Activated CD4-positive, alpha-beta T cell treated with anti-CD3 and anti-CD28 coated beads, Interleukin-2, amount 10 ng/mL, durations not matched to agents 24 days and 14 days (primary cell): Measurements from ENCODE around the gene SELENOF. TPM values are rescaled to one million over a fixed set of nuclear protein-coding genes. Genes with fewer than 3 reads are reported as not detected.

ENCODE experiments used
- DNase-seq: peaks from one replicate; pipeline ENCODE4 v3.0.0; 2022
- H3K27ac Mint-ChIP-seq: one replicate; pipeline ENCODE4 v1.8.0; 2022; ENCODE audit warnings: mild to moderate bottlenecking, mixed read lengths
- H3K27me3 Mint-ChIP-seq: one replicate; pipeline ENCODE4 v1.8.0; 2022; ENCODE audit warnings: mixed read lengths
- H3K36me3 Mint-ChIP-seq: one replicate; pipeline ENCODE4 v1.8.0; 2022; ENCODE audit warnings: low read depth, mild to moderate bottlenecking, mixed read lengths
- H3K4me1 Mint-ChIP-seq: one replicate; pipeline ENCODE4 v1.8.0; 2021; ENCODE audit warnings: mixed read lengths
- H3K4me3 Mint-ChIP-seq: one replicate; pipeline ENCODE4 v1.8.0; 2022; ENCODE audit warnings: mild to moderate bottlenecking, moderate library complexity, mixed read lengths
- H3K9me3 Mint-ChIP-seq: one replicate; pipeline ENCODE4 v1.8.0; 2021; ENCODE audit warnings: mixed read lengths
- intact Hi-C: fragments of 100-400 bp; cut with micrococcal nuclease; formaldehyde crosslinking; loops from one replicate; pipeline ENCODE4 v1.15.1; 2023
- total RNA-seq: library from RNA; stranded (reverse); gene quantifications from 2 replicates; pipeline ENCODE4 v1.2.3, GENCODE V29; 2022

Gene SELENOF
- 179 and 184 TPM in 2 replicates for total RNA-seq

DNA sequence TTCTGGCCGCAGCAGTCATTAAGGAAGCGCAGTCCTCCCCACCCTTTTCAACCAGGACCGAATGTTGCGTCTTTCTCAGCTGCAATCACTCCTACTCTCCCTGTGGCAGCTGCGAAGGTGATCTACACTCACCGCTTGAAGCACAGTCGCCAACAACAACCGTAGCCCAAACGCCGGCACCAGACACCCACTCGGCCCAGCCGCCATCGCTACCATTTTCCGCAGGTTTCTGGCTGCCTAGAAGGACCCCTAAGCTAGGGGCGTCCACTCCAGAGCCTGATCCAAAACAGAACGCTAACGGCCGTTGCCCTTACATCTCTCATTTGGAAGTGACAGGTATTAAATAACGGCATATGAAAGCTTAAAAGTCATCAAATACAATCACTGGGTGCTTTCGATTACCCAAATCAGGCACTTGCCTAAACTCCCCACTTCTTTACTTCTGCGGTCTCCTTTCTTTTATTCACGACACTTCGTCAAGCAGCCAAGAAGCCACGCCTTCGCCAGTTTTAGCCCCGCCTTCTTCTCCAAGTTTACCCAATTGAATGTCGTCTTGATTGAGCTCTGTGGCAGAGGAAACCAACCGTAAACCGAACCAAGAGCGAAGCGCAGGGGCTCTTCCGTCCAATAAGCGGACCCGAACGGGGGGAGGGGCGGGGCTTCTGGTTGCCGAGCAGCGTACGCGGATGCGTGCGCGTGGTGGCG, at the start of gene SELENOF:
TSS of gene SELENOF (minus strand) at position 231 of the 705 bp plus-strand sequence. CDS start at position 216, 15 bp downstream.
- intact Hi-C loops = loop anchor here (1.0 to 5.0 kb wide), 6 partner anchors 131 to 532 kb away; partner anchors contain the start of genes ODF2L and SH3GLB1
- Mint-ChIP-seq H3K27me3 (no peaks in the 10 kb centered on the region), H3K4me3 (no peak within 1 kb of the TSS), H3K36me3 (peaks cover 25% of the 10 kb centered on the region), H3K27ac (no peak within 1 kb of the TSS), H3K9me3 (peaks cover 4% of the 10 kb centered on the region), H3K4me1 (peaks cover 33% of the 10 kb centered on the region)
- DNase-seq = peak; percentile 100

DNA sequence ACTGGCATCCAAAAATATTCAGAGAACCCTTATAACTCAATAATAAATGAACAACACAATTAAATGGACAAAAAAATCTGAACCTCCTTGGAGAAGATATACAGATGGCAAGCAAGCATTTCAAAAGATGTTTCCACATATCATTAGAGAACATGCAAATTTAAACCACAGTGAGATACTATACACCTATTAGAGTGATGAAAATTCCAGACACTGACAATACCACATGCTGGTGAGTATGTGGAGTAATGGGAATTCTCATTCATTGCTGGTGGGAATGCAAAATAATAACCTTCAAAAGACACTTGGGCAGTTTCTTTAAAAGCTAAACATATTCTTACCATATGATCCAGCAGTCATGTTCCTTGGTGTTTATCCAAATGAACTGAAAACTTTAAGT, 46.6 kb upstream of the SELENOF start:
- Mint-ChIP-seq H3K4me1 (no peaks in the 10 kb centered on the region), H3K36me3 (no peaks in the 10 kb centered on the region), H3K27ac (no peak overlapping the region), H3K4me3 (no peak overlapping the region), H3K27me3 (no peaks in the 10 kb centered on the region), H3K9me3 (no peaks in the 10 kb centered on the region)
- intact Hi-C loops = loop anchor here (10.0 kb wide), 1 partner anchor 124 kb away; no protein-coding TSS in a partner anchor
- DNase-seq = no peak

DNA sequence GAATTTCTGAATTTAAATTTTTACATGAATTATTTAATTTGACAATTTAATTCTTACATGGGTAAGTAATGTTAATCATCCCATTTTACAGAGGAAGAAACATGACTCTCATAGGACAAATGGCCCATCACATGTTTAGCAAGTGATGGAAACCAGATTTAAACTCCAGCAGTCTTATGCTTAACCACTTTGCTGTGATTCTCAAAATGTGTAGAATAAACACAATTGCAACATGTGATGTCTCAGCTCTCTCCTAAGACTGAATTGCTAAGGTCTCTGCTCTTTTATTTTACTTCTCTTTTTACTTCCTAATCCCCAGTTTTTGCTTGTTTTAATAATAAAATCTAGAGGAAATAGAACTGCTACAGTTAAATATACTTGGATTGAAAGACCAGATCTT, 43.3 kb upstream of the SELENOF start:
- no peaks in the 10 kb centered on the region for H3K27me3 Mint-ChIP-seq
- no peak for DNase-seq
- no peak overlapping the region for H3K4me3 Mint-ChIP-seq
- H3K27ac Mint-ChIP-seq = no peak overlapping the region
- H3K4me1 Mint-ChIP-seq = peaks cover 2% of the 10 kb centered on the region
- no peaks in the 10 kb centered on the region for H3K36me3 Mint-ChIP-seq
- intact Hi-C loops = no loop called here
- no peaks in the 10 kb centered on the region for H3K9me3 Mint-ChIP-seq

DNA sequence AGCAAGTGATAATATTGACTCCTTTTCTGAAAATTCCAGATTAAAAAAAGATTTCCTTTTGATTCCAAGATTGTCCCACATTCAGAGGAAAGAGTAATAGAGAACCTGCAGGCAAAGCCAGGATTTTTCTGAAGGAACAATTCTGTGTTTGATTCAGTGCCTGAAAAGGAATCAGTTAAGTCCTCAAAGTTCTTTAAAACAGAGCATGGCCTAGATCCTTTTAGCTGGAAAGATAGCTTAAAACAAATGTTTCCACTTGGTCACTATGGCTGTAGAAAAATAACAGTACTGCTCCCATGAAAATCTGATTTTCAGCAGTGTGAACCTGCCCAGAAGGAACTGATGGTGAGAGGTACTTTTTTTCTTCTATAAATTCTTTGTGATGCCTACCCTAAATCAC, 42.3 kb upstream of the SELENOF start:
- intact Hi-C loops = no loop called here
- Mint-ChIP-seq H3K9me3 (no peaks in the 10 kb centered on the region), H3K4me1 (peaks cover 2% of the 10 kb centered on the region)

DNA sequence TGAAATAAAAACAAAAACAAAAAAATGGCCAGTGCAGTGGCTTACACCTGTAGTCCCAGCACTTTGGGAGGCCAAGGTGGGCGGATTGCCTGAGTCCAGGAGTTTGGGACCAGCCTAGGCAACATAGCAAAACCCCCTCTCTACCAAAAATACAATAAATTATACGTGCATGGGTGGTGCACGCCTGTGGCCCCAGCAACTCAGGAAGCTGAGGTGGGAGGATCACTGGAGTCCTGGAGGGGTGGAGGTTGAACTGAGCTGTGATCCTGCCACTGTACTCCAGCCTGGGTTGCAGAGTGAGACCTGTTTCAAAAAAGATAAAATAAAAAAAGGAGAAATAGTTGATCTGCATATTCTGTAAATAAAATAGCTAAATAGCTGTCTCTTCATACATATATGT, 41.8 kb upstream of the SELENOF start:
- Mint-ChIP-seq H3K9me3 (no peaks in the 10 kb centered on the region), H3K4me1 (peaks cover 2% of the 10 kb centered on the region), H3K4me3 (no peak overlapping the region), H3K36me3 (no peaks in the 10 kb centered on the region), H3K27me3 (no peaks in the 10 kb centered on the region), H3K27ac (no peak overlapping the region)
- DNase-seq = no peak
- intact Hi-C loops = no loop called here

More for the DNA sequence above, 42.3 kb upstream of the SELENOF start:
- Mint-ChIP-seq H3K4me3 (no peak overlapping the region), H3K36me3 (no peaks in the 10 kb centered on the region), H3K27me3 (no peaks in the 10 kb centered on the region), H3K27ac (no peak overlapping the region)
- DNase-seq = no peak

DNA sequence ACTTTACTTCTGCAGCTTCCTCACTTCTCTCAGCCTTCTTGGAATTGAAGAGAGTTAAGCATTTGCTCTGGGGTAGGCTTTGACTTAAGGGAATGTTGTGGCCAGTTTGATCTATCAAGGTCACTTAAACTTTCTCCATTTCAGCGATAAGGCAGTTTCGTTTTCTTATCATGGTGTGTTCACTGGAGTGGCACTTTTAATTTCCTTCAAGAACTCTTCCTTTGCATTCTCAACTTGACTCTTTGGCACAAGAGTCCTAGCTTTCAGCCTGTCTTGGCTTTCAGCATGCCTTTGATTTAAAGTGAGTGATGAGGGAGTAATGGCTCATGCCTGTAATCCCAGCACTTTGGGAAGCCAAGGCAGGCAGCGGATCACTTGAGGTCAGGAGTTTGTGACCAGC, 39.2 kb upstream of the SELENOF start:
- no peak for DNase-seq
- H3K27me3 Mint-ChIP-seq = no peaks in the 10 kb centered on the region
- no peaks in the 10 kb centered on the region for H3K36me3 Mint-ChIP-seq
- no peak overlapping the region for H3K27ac Mint-ChIP-seq
- no peaks in the 10 kb centered on the region for H3K9me3 Mint-ChIP-seq
- H3K4me1 Mint-ChIP-seq = peaks cover 2% of the 10 kb centered on the region
- H3K4me3 Mint-ChIP-seq = no peak overlapping the region
- intact Hi-C loops = no loop called here

DNA sequence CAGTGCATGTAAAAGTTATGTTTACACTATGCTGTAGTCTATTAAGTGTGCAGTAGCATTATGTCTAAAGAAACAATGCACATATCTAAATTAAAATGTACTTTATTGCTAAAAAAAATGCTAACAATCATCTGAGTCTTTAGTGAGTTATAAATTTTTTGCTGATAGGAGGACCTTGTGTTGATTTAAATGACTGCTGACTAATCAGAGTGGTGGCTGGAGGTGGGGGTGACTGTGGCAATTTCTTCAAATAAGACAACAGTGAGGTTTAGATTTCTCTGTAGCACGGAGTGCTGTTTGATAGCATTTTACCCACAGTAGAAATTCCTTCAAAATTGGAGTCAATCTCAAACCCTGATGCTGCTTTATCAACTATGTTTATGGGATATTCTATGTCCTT, 37.5 kb upstream of the SELENOF start:
- Mint-ChIP-seq H3K9me3 (no peaks in the 10 kb centered on the region), H3K4me1 (peaks cover 2% of the 10 kb centered on the region), H3K36me3 (no peaks in the 10 kb centered on the region), H3K27ac (no peak overlapping the region), H3K4me3 (no peak overlapping the region), H3K27me3 (no peaks in the 10 kb centered on the region)
- intact Hi-C loops = no loop called here
- no peak for DNase-seq

DNA sequence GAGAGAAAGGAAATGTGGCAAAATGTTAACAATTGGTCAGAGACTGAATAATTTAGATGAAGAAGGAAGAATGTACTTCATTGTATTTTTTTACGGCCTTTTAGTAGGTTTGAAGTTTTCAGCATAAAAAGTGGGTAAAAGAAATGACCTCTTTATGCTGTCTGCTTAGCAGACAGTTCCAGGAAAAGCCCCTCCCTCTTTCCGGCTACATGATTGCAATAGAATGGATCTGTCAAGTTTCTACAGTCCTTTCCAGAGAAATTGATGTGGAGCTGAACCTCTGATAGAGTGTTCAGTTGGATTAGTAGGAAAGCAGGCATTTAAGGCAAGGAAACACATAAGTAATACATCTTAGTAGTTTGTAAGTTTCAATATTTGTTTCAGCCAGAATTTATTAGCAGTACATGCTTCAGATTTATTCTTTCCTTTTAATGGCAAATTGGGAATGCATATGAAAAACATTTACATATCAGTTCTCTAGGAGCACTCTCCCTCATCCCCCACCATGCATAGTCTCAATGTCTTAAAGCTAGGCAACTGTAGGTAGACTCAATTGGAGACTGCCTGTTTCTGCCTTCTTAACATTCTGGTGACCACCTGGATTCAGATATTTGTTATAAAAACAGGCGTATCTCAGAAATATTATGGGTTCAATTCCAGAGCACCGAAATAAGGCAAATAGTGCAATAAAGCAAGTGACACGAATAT, 36.9 kb upstream of the SELENOF start:
- H3K4me3 Mint-ChIP-seq = no peak overlapping the region
- intact Hi-C loops = no loop called here
- no peak for DNase-seq
- no peaks in the 10 kb centered on the region for H3K27me3 Mint-ChIP-seq
- H3K9me3 Mint-ChIP-seq = no peaks in the 10 kb centered on the region
- H3K36me3 Mint-ChIP-seq = no peaks in the 10 kb centered on the region
- peaks cover 2% of the 10 kb centered on the region for H3K4me1 Mint-ChIP-seq
- H3K27ac Mint-ChIP-seq = no peak overlapping the region

DNA sequence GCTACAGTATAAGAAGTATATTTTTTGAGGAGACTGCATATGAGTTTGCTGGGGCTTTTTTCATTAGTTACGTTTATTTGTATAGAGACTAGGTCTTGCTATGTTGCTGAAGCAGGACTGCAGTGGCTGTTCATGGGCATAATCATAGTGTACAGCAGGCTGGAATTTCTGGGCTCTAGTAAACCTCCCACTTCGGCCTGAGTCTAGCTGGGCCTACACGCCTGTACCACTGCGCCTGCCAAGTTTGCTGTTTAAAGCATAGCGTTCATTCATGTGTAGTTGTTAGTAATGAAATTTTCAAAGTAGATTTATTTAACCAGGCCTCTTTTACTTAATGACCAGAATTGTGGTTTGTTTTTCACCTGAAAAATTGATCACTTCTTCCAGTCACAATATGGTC, 34.3 kb upstream of the SELENOF start:
- Mint-ChIP-seq H3K4me3 (no peak overlapping the region), H3K36me3 (no peaks in the 10 kb centered on the region), H3K9me3 (no peaks in the 10 kb centered on the region), H3K27me3 (no peaks in the 10 kb centered on the region), H3K27ac (no peak overlapping the region), H3K4me1 (peaks cover 2% of the 10 kb centered on the region)
- no peak for DNase-seq
- intact Hi-C loops = no loop called here

DNA sequence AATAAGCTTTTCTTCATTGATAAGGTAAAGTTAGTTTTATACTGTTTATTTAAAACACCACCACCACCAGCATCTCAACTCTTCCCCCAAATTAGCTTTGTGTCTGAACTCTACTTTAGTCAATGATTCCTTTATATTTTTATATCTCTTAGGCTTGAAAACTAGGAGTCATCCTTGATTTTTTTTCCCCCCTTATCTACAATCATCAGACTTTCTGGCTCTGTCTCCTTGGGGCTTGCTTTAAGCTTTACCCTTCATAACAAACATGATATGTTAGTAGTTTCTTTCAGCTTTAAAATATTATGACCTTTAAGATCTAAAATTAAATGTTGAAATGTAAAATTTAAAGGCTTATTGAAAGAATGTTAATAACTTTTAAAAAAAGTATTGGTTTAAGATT, 28.8 kb upstream of the SELENOF start:
- Mint-ChIP-seq H3K36me3 (no peaks in the 10 kb centered on the region), H3K9me3 (no peaks in the 10 kb centered on the region), H3K27me3 (no peaks in the 10 kb centered on the region), H3K27ac (no peak overlapping the region), H3K4me3 (no peak overlapping the region), H3K4me1 (no peaks in the 10 kb centered on the region)
- intact Hi-C loops = no loop called here
- no peak for DNase-seq

DNA sequence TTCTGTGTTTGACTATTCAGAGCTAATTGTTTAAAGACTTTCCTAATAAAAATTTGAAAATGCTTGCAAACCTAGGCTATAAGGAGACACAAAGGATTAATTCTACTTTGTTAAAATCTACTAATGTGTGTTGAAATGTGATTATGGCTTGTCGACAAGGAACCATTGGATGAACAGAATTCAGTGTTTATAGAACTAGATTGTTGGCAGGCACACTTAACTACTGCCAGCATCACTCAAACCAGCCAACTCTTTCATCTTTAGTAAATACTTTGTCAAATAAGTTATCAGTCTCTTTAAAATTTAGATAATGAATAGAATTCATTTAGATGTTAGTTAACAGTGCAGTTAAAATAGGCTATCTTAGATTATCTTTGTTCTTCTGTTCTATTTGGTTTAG, 28.1 kb upstream of the SELENOF start:
- Mint-ChIP-seq H3K9me3 (no peaks in the 10 kb centered on the region), H3K27ac (no peak overlapping the region), H3K27me3 (no peaks in the 10 kb centered on the region), H3K4me3 (no peak overlapping the region), H3K4me1 (no peaks in the 10 kb centered on the region), H3K36me3 (no peaks in the 10 kb centered on the region)
- intact Hi-C loops = no loop called here
- no peak for DNase-seq

DNA sequence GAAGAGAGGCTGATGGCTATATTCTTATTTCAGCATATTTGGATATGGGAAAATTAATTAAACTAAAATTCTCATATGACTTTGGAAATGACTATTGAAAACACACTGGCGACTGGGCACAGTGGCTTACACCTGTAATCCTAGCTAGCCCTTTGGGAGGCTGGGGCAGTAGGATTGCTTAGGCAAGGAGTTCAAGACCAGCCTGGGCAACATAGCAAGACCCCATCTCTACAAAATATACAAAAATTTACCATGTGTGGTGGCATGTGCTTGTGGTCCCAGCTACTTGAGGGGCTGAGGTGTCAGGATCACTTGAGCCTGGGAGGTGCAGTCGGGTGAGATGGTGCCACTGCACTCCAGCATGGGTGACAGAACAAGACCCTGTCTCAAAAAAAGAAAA, 26.7 kb upstream of the SELENOF start:
- H3K4me1 Mint-ChIP-seq = no peaks in the 10 kb centered on the region
- H3K4me3 Mint-ChIP-seq = no peak overlapping the region
- no peak overlapping the region for H3K27ac Mint-ChIP-seq
- intact Hi-C loops = no loop called here
- H3K27me3 Mint-ChIP-seq = no peaks in the 10 kb centered on the region
- no peaks in the 10 kb centered on the region for H3K9me3 Mint-ChIP-seq
- no peaks in the 10 kb centered on the region for H3K36me3 Mint-ChIP-seq
- DNase-seq = no peak

DNA sequence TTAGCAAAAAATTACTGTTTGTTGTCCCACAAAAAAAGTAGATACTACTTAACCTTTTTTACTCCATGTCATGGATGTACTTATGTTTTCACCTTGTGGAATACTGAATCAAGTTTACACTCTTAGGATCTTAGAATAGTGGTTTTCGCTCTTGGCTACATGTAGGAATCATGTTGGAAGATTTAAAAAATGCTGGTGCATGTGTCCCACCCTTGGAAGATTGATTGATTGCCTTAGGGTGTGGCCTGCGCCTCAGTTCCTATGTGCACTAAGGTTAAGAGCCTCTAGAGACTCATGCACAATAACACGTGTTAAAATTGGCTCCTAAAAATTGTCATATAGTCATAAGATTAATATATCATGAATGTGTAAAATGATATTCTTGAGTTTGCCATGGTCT, 25.5 kb upstream of the SELENOF start:
- no peak for DNase-seq
- no peaks in the 10 kb centered on the region for H3K27me3 Mint-ChIP-seq
- no peaks in the 10 kb centered on the region for H3K9me3 Mint-ChIP-seq
- no peak overlapping the region for H3K4me3 Mint-ChIP-seq
- H3K4me1 Mint-ChIP-seq = no peaks in the 10 kb centered on the region
- intact Hi-C loops = no loop called here
- H3K36me3 Mint-ChIP-seq = no peaks in the 10 kb centered on the region
- no peak overlapping the region for H3K27ac Mint-ChIP-seq

DNA sequence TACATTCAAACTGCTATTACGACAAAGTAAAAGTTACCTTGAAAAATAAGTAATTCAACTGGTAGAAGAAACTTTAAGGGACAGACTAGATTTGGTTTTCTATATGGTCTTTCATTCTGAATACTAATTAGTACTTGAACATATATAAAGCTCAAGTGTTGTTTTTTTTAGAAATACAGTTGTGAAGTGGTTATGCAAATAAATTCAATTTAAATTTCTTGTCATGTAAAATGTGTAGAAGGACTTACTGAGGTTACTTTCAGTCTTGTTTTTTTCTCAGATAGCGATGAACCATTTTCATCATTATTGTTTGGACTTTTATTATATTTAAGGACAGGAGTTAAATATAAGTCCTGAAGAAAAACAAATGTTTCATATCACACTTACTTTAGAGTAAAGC, 24.9 kb upstream of the SELENOF start:
- intact Hi-C loops = no loop called here
- no peak overlapping the region for H3K4me3 Mint-ChIP-seq
- no peak for DNase-seq
- no peak overlapping the region for H3K27ac Mint-ChIP-seq
- H3K36me3 Mint-ChIP-seq = no peaks in the 10 kb centered on the region
- H3K27me3 Mint-ChIP-seq = no peaks in the 10 kb centered on the region
- H3K4me1 Mint-ChIP-seq = peaks cover 2% of the 10 kb centered on the region
- no peaks in the 10 kb centered on the region for H3K9me3 Mint-ChIP-seq
